GM12891 (cell line): ENCODE measurements around the gene IL22RA2.

Experiments used
- POLR2A ChIP-seq: IDR thresholded peaks from 2 replicates; pipeline ENCODE4 v1.6.1; 2011; ENCODE audit warnings: low read depth, low read length, control low read depth
- POLR2AphosphoS5 ChIP-seq: IDR thresholded peaks from 2 replicates; pipeline ENCODE4 v1.6.1; 2011; ENCODE audit warnings: low read depth, low read length, control low read depth
- POU2F2 ChIP-seq: IDR thresholded peaks from 2 replicates; pipeline ENCODE4 v1.6.1; 2011; ENCODE audit warnings: low read depth, mild to moderate bottlenecking, control low read depth, low read length, moderate library complexity
- TAF1 ChIP-seq: IDR thresholded peaks from 2 replicates; pipeline ENCODE4 v1.6.1; 2011; ENCODE audit warnings: low read depth, low read length, control low read depth

DNA sequence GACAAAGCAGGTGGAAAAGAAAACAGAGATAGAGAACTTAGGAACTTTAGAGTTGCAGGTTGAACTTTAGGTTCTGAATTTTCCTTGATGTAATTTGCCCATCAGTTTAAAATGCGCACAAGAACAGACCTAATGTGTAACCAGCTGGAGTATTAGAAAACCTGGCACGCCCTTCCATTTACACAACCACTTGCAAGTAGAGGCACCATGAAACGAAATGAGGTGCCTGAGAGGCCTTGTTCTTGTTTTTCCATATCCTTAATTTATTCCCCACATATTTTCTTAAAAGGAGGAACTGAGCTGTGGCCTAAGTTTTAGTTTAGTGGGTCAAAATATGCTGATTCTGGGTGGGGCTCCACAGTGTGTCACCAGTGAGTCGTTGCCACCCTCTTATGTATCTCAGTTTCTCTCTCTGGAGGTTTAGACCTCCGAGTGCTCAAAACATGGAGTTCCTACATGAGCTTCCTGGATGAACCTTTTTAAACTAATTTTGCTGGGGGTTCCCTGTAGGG is 17.2 kb upstream of the IL22RA2 start:
- no peak for TF ChIP-seq POLR2A
- no peak for TF ChIP-seq POLR2AphosphoS5
- TF ChIP-seq TAF1 = no peak
- no peak for TF ChIP-seq POU2F2
